WTC11 (cell line): ENCODE measurements around the gene RGS6.

Experiments
- CDX4 ChIP-seq: fragments of 250-450 bp; sonication (Bioruptor Pico); IDR thresholded peaks from 2 replicates; pipeline ENCODE4 v1.9.0; 2021; ENCODE audit warnings: moderate library complexity, mild to moderate bottlenecking, inconsistent platforms, borderline replicate concordance
- CREB1 ChIP-seq: sonication (generic); formaldehyde crosslinking; IDR thresholded peaks from 2 replicates; pipeline ENCODE4 v1.8.0; 2023; ENCODE audit warnings: mild to moderate bottlenecking, missing genetic modification reagents
- CTCF ChIP-seq: fragments of 200-600 bp; IDR thresholded peaks from 2 replicates; pipeline ENCODE4 v1.8.0; 2022; ENCODE audit warnings: antibody characterized with exemption
- FOXK1 ChIP-seq: sonication (generic); formaldehyde crosslinking; IDR thresholded peaks from 2 replicates; pipeline ENCODE4 v1.8.0; 2022; ENCODE audit warnings: mild to moderate bottlenecking, moderate library complexity, missing genetic modification reagents
- FOXP4 ChIP-seq: sonication (generic); formaldehyde crosslinking; IDR thresholded peaks from 2 replicates; pipeline ENCODE4 v1.8.0; 2022; ENCODE audit warnings: mild to moderate bottlenecking, missing genetic modification reagents
- NR3C1 ChIP-seq: sonication (generic); formaldehyde crosslinking; conservative IDR thresholded peaks from 2 replicates; pipeline ENCODE4 v1.8.1; 2023; ENCODE audit warnings: low read depth, mild to moderate bottlenecking, missing genetic modification reagents
- PRDM15 ChIP-seq: sonication (generic); formaldehyde crosslinking; IDR thresholded peaks from 2 replicates; pipeline ENCODE4 v1.8.0; 2022; ENCODE audit warnings: missing genetic modification reagents
- SMAD3 ChIP-seq: sonication (generic); formaldehyde crosslinking; IDR thresholded peaks from 2 replicates; pipeline ENCODE4 v1.8.0; 2022; ENCODE audit warnings: missing genetic modification reagents, mild to moderate bottlenecking, borderline replicate concordance
- SP1 ChIP-seq: sonication (generic); formaldehyde crosslinking; conservative IDR thresholded peaks from 2 replicates; pipeline ENCODE4 v1.8.1; 2022; ENCODE audit warnings: missing genetic modification reagents
- USF2 ChIP-seq: sonication (generic); formaldehyde crosslinking; IDR thresholded peaks from 2 replicates; pipeline ENCODE4 v1.8.1; 2023; ENCODE audit warnings: mild to moderate bottlenecking, missing genetic modification reagents, moderate library complexity

- no peak for TF ChIP-seq FOXP4 (CRISPR knock-in tag)
- no peak for TF ChIP-seq SP1 (CRISPR knock-in tag)
- no peak for TF ChIP-seq SMAD3
- no peak for TF ChIP-seq CTCF
- no peak for TF ChIP-seq CREB1
- TF ChIP-seq PRDM15 (CRISPR knock-in tag) = no peak
- no peak for TF ChIP-seq FOXK1 (CRISPR knock-in tag)
- no peak for TF ChIP-seq USF2 (CRISPR knock-in tag)
- no peak for TF ChIP-seq NR3C1 (CRISPR knock-in tag)
- TF ChIP-seq CDX4 (CRISPR knock-in tag) = no peak
Measured at GRCh38 chr14:72517736-72518135, 585.5 kb downstream of the RGS6 start.
